Measurements from ENCODE around the gene ATP10A. TPM values are rescaled to one million over a fixed set of nuclear protein-coding genes. Genes with fewer than 3 reads are reported as not detected.

The ATP10A gene
- total RNA-seq, 1 donor: 9.7 TPM

DNA sequence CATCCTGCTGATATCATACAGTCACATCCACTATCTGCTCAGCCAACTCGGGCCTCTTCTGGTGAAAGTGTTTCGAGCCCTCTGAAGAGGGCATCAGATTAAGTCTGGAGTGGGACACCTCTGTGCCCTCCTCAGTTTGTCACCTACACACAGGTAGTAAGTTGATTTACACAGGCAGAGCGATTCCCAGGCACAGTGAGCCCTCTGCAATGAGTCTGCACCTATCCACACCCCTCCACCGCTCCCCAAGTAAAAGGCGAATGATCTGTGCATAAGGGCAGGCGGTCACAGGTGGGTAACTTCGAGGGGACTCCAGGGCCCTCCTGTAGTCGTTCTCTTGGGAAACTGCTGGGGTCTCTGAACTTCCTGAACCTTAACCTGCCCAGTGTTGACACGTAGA lies 152.0 kb downstream of the ATP10A start:
- DNase-seq (ENCODE audit: low read depth in 2 of 3, low spot score in 2 of 3): no peak

DNA sequence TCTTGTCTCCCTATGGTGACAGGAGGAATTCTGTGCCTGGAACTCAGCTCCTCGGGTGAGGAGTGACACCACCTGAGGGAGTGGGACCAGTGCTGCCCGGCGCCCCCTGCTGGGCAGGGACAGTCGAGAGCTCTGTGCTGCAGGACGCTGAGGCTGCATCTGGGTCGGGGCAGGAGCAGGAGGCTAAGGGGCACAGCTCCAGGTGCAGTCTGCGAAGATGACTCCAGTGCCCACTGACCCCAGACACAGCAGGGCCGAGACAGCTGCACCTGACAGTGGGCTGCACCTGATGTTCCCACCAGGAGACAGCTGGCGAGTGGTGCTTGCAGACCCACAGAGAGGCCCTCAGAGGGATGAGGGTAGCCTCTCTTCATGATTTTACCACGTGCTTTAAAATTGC lies 152.9 kb downstream of the ATP10A start:
- DNase-seq (ENCODE audit: low read depth in 2 of 3, low spot score in 2 of 3): peak; percentile 17 to 34 (median 20)

- DNase-seq (ENCODE audit: low read depth in 2 of 3, low spot score in 2 of 3): no peak
These were observed 153.5 kb downstream of the ATP10A start for GRCh38 chr15:25709437-25710159.

DNA sequence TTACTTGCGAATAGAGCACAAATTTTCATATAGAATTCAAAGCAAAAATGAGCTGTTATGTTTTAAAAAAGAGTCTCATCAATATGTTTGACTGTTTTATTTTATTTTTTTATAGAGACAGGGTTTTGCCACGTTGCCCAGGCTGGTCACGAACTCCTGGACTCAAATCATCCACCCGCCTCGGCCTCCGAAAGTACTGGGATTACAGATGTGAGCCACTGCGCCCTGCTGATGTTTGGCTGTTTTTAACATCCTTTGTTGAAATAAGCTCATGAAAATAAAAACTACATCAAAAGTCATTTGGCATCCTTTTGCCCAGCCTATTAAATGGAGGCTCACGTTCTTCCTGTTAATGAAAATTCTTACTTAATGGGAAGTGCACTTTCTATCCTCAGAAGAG lies 154.7 kb downstream of the ATP10A start:
- DNase-seq (ENCODE audit: low read depth in 2 of 3, low spot score in 2 of 3): no peak

DNA sequence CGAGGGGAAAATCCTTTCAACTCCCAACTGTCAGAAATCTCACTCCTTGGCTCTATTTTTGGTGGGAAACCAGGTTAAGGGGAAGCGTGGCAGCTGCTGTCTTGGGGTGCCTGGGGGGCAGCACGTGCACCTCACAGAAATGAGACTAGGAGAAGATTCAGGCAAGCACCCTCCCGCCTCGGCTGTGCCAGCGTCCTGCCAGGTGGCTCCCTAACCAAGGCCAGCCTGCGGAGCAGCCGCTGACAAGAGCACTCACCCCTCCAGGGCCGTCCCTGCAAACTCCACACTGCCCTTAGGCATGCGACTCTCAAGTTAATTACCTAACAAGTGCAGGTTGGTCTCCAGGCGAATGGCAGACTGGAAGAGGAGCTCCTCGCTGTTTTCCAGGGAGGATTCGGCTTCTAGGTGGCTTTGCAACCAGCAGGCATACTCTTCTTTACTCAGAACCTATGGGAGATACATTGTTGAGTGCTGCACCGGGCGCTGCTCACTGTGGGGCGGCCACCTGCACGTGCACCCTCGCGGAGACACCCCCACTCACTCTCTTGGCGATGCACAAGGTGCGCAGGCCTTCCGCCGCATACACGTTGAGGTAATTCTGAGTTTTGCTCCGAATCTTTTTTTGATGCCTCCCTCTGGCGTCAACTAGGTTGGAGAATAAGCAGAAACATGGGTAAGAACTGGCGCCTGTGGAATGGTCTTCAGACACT lies 155.3 kb downstream of the ATP10A start:
- no peak for DNase-seq (ENCODE audit: low read depth in 2 of 3, low spot score in 2 of 3)

GRCh38 chr15:25706176-25706955 lies 156.8 kb downstream of the ATP10A start:
- DNase-seq (ENCODE audit: low read depth in 2 of 3, low spot score in 2 of 3): no peak

DNA sequence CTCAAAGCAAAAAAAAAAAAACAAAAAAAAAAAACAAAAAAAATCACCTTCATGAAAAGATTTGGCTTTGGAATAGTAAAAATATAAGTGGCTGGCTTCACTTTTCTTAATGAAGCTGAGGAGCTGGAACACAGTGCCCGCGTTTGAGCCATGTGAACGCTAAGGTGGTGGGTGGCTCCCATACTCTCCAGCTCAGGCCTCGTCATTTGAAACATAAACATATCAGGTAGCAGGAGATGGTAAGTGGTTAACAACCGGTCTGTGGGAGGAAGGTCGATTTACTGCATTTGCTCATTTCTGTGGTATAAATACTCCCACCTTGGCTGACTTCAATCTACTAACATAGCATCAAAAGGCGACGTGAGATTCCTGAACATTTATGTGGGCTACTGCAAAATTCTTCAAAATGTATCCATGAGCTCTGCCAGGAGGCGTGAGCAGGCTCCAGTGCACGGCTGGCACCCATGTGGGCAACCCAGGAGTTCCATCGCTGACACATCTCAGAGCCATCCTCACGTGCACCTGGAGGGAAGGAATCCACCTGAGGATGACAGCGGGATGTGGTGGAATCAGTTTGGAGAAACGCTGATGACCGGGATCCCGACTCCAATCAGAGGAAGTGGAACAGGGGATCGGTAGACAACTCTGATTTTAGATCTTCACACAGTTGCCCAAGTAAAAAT lies 157.6 kb downstream of the ATP10A start:
- DNase-seq (ENCODE audit: low read depth in 2 of 3, low spot score in 2 of 3): no peak

- DNase-seq (ENCODE audit: low read depth in 2 of 3, low spot score in 2 of 3): no peak
These were observed 159.4 kb downstream of the ATP10A start for GRCh38 chr15:25703726-25704125.

DNA sequence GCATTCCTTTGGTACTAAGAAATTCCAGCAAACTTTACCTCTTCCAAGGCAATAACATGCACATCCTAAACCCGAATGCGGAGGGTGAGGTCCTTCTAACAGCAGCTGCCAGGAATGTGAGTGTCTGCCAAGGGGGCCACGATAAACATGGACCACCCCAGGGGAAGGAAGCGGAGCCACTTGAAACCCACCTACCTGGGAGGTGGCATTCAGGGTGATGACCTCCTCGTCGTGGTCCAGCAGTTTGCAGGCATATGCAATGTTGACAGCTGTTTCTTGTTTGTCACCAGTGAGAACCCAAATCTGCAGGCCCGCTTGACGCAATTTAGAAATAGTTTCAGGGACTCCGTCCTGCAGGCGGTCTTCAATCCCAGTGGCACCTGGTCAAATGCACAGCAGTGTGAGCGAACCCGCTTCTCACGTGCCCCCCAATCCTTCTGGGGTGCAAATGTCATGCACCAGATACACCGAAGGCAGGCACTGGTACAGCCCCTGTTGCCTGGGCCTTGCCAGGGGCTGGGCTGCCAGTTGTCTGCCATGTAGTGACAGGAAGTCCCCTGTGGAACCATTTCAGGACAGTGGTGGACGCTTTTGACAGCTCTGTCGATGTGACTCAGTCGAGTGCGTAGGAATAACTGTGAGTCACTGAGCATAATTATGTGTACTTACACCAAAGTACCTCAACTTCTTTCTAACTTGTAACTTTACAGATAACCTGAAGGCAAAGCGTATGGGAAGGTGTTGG lies 161.2 kb downstream of the ATP10A start:
- DNase-seq (ENCODE audit: low read depth in 2 of 3, low spot score in 2 of 3): no peak

DNA sequence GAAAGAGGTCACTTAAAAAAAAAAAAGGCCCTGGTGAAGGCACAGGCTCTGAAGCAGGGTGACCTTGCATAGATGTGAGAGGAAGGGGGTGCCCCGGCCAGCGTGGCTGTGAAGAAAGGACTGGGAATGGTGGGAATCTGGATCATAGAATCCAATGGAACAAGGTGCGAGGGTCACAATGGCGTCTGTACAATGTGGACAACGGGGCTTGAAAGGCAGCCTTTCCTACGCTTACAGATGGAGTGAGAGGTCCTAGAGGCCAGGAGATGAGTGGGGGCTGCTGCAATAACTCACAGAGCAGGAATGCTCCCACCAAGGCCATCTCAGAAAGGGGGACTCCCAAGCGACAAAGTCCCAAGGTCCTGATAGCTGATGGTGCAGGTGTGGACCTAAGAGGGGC lies 162.2 kb downstream of the ATP10A start:
- no peak for DNase-seq (ENCODE audit: low read depth in 2 of 3, low spot score in 2 of 3)

DNA sequence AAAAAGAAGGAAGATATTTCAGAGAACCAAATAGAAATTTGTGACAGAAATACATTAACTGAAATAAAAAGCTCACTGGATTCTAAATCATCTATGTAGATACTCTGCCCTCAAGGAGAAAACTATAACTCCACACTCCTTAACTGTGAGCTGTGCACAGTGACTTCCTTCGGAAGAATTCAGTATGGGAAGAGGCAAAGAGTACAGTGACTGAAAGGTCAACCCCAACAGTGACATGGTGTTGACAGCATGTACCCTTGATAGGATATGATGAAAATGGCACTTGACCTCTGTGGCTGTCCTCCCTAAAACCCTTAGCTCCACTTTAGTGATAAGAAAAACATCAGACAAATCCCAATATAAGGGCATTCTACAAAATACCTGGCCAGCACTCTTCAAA lies 165.5 kb downstream of the ATP10A start:
- no peak for DNase-seq (ENCODE audit: low read depth in 2 of 3, low spot score in 2 of 3)

- no peak for DNase-seq (ENCODE audit: low read depth in 2 of 3, low spot score in 2 of 3)
These were observed 167.0 kb downstream of the ATP10A start for GRCh38 chr15:25695875-25696760.

- DNase-seq (ENCODE audit: low read depth in 2 of 3, low spot score in 2 of 3): no peak
These were observed 168.3 kb downstream of the ATP10A start for GRCh38 chr15:25694823-25695312.

GRCh38 chr15:25694239-25694584 lies 168.9 kb downstream of the ATP10A start:
- no peak for DNase-seq (ENCODE audit: low read depth in 2 of 3, low spot score in 2 of 3)

DNA sequence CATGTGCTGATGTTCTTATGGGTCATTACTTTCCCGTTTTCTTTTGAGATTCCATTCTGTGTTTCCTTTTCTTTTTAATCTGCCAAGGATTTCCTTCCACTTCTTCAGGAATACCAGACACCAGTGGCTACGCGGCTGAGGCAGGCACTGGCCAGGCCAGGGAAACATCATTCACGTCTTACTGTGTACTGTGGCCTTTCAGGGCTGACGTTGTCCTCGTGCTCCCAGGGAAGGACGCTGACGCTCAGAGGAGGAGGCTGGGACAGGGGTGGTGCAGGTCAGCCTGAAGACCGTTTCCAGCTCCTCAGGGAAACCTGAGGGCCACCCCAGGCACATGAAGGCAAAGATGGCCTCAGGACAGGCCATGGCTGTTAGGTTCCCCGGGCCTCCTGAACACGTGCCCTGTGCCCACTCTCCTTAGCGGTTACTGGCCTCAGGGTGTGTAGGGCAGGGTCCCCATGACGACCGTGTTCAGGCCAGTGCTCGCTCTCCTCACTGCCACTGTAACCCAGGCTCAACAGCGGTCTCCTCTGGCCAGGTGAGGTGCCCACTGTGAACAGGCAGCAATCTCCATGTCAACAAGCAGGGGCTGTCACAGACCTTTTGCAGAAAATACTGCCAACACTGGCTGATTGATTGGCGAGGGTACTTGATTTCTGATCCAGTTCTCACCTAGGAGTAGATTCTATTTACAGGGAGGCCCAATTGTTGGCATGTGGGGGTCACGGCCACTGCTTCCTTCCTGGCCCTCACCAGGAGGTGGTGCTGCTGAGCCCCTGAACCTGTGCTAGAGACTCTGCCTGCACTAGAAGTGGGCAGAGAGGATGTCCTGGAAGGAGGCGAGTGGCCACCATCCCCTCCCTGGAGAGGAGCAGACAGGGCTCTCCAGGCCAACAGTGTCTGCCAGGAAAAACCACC lies 169.5 kb downstream of the ATP10A start:
- DNase-seq (ENCODE audit: low read depth in 2 of 3, low spot score in 2 of 3): peak in 2 of 3 donors; percentile 22 to 44

DNA sequence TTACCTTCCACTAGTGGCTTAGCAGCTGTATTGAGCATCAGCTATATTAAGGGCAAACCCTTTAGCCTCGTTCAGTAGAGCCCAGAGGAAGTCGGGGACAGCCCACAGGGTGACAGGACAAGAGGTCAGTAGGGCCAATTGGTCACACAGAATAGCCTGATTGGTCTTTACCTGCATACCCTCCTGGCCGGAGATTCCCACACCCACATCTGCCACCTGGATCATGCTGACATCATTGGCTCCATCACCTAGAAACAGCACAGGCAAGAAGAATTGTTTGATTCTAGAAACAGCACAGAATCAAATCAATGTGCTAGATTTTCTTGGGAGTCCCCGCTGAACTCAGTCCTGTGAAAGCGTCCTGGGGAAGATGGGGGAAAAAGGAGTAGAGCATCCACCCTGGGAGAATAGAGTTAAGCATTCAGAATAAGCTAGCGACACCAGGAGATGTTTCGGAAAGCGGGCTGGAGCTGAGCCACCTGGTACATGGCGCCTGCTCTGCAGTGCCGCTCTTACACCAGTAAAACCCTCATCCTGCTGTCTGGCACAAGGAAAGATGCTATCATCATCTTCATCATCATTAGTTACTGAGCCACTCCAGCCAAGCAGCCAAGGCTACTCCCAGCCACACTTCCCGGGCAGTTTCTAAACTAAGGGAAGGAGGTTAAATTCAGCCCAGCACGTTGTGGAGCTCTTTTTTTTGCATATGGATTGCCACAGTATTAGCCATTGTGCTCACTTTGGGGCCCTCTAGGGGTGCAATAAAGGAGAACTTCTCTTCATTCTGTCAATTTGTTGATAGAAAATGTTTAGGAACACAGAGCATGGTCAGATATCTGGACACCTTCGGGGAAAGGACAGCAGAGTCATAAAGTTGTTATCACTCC lies 171.3 kb downstream of the ATP10A start:
- peak in 1 of 3 donors; percentile 3 for DNase-seq (ENCODE audit: low read depth in 2 of 3, low spot score in 2 of 3)

Measured in hematopoietic multipotent progenitor cell (in vitro differentiated cells).